Measurements from ENCODE around the gene SLC4A5.

GRCh38 chr2:74321737-74322136 is 21.5 kb downstream of the SLC4A5 start:
- TF ChIP-seq IRF2 (CRISPR knock-in tag; IDR thresholded peaks at IDR 0.05; ENCODE audit: borderline replicate concordance, low read depth), result no peak
- TF ChIP-seq CTCF (IDR thresholded peaks at IDR 0.05), result no peak
- TF ChIP-seq NFE2L1 (CRISPR knock-in tag; IDR thresholded peaks at IDR 0.05), result no peak
- TF ChIP-seq, protein P1, sequence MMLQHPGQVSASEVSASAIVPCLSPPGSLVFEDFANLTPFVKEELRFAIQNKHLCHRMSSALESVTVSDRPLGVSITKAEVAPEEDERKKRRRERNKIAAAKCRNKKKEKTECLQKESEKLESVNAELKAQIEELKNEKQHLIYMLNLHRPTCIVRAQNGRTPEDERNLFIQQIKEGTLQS (CRISPR knock-in tag; conservative IDR thresholded peaks at IDR 0.05), result no peak
- TF ChIP-seq OVOL2 (CRISPR knock-in tag; IDR thresholded peaks at IDR 0.05; ENCODE audit: borderline replicate concordance), result no peak
- peak; percentile 65 for TF ChIP-seq NFYB (CRISPR knock-in tag; conservative IDR thresholded peaks at IDR 0.05; ENCODE audit: low read depth)
- TF ChIP-seq, protein P2, sequence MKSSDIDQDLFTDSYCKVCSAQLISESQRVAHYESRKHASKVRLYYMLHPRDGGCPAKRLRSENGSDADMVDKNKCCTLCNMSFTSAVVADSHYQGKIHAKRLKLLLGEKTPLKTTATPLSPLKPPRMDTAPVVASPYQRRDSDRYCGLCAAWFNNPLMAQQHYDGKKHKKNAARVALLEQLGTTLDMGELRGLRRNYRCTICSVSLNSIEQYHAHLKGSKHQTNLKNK (CRISPR knock-in tag; IDR thresholded peaks at IDR 0.05), result no peak
- TF ChIP-seq SP1 (CRISPR knock-in tag; conservative IDR thresholded peaks at IDR 0.05), result no peak
- TF ChIP-seq RELA (CRISPR knock-in tag; IDR thresholded peaks at IDR 0.05; ENCODE audit: borderline replicate concordance), result no peak
- TF ChIP-seq, protein P3, sequence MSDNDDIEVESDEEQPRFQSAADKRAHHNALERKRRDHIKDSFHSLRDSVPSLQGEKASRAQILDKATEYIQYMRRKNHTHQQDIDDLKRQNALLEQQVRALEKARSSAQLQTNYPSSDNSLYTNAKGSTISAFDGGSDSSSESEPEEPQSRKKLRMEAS (CRISPR knock-in tag; IDR thresholded peaks at IDR 0.05), result no peak
- TF ChIP-seq, protein P4, sequence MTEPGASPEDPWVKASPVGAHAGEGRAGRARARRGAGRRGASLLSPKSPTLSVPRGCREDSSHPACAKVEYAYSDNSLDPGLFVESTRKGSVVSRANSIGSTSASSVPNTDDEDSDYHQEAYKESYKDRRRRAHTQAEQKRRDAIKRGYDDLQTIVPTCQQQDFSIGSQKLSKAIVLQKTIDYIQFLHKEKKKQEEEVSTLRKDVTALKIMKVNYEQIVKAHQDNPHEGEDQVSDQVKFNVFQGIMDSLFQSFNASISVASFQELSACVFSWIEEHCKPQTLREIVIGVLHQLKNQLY (CRISPR knock-in tag; IDR thresholded peaks at IDR 0.05), result no peak
- TF ChIP-seq JUN (CRISPR knock-in tag; IDR thresholded peaks at IDR 0.05), result no peak
- TF ChIP-seq, protein P5, sequence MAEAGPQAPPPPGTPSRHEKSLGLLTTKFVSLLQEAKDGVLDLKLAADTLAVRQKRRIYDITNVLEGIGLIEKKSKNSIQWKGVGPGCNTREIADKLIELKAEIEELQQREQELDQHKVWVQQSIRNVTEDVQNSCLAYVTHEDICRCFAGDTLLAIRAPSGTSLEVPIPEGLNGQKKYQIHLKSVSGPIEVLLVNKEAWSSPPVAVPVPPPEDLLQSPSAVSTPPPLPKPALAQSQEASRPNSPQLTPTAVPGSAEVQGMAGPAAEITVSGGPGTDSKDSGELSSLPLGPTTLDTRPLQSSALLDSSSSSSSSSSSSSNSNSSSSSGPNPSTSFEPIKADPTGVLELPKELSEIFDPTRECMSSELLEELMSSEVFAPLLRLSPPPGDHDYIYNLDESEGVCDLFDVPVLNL (CRISPR knock-in tag; IDR thresholded peaks at IDR 0.05; ENCODE audit: borderline replicate concordance, low read depth), result no peak
- TF ChIP-seq TP53 (CRISPR knock-in tag; IDR thresholded peaks at IDR 0.05), result no peak
